Body of pancreas (tissue), 4 donors: ENCODE results near the gene ANTXR1. TPM values are rescaled to one million over a fixed set of nuclear protein-coding genes. Genes with fewer than 3 reads are reported as not detected.

Source experiments
- ATAC-seq: fragments of 150-250 bp; one replicate; pipeline ENCODE4 v1.9.1; 2016
- DNase-seq, 4 donors: peaks; one replicate each; pipeline ENCODE4 v3.0.0-alpha.2; 2019
- H3K27ac ChIP-seq, 4 donors: fragments of 200-600 bp; sonication (generic); 1 replicate in 3 of 4; 2 replicates in 1 of 4; pipeline versions ENCODE4 v1.5.1 to v1.6.1; 2016 to 2019; ENCODE audit warnings: mild to moderate bottlenecking in 1 of 4, mixed read lengths in 1 of 4, moderate library complexity in 1 of 4
- H3K27me3 ChIP-seq, 2 donors: fragments of 200-600 bp; sonication (generic); one replicate each; pipeline ENCODE4 v1.6.0; 2016; ENCODE audit warnings: mild to moderate bottlenecking in 1 of 2
- H3K36me3 ChIP-seq, 2 donors: fragments of 200-600 bp; sonication (generic); replicated peaks in 1 of 2; 2 replicates each; pipeline ENCODE4 v1.5.1; 2016; ENCODE audit warnings: low read depth in 2 of 2; ENCODE audit not compliant: insufficient read depth in 1 of 2
- H3K4me1 ChIP-seq: fragments of 200-600 bp; sonication (generic); one replicate; pipeline ENCODE4 v1.6.0; 2016
- H3K4me3 ChIP-seq, 2 donors: fragments of 200-600 bp; sonication (generic); 1 replicate in 1 of 2; 2 replicates in 1 of 2; pipeline ENCODE4 v1.5.1; 2016 to 2019
- H3K9me3 ChIP-seq, 3 donors: fragments of 200-600 bp; sonication (generic); 1 replicate in 2 of 3; 2 replicates in 1 of 3; pipeline ENCODE4 v1.5.1; 2016
- POLR2A ChIP-seq, 3 donors: fragments of 450-650 bp; IDR thresholded peaks; one replicate each; pipeline ENCODE4 v1.6.1; 2016; ENCODE audit warnings: antibody characterized with exemption in 3 of 3, mild to moderate bottlenecking in 2 of 3
- WGBS, 2 donors: methylation state at CpG; one replicate each; pipeline ENCODE4 v1.1.5; 2017; 5-methylcytosine and 5-hydroxymethylcytosine counted together
- intact Hi-C: fragments of 100-400 bp; cut with DNase I; formaldehyde crosslinking; loops from one replicate; pipeline ENCODE4 v1.15.1; 2023
- total RNA-seq, 2 donors: library from RNA; depleted of rRNA; stranded (reverse); fragments of >200 nt; gene quantifications; one replicate each; pipeline ENCODE4 v1.1.0, GENCODE V29; 2016
- TF ChIP-seq, protein P1 (sequence below), 7 experiments: fragments of 450-650 bp in 4 of 7; fragments of 200-600 bp in 3 of 7; sonication (generic) in 3 of 7; IDR thresholded peaks; one replicate each; pipeline ENCODE4 v1.5.1; 2016 to 2019; ENCODE audit warnings: antibody characterized with exemption in 7 of 7

ANTXR1 gene
- total RNA-seq, 2 donors from 2014 or later, result 9.3 to 11.2 TPM

DNA sequence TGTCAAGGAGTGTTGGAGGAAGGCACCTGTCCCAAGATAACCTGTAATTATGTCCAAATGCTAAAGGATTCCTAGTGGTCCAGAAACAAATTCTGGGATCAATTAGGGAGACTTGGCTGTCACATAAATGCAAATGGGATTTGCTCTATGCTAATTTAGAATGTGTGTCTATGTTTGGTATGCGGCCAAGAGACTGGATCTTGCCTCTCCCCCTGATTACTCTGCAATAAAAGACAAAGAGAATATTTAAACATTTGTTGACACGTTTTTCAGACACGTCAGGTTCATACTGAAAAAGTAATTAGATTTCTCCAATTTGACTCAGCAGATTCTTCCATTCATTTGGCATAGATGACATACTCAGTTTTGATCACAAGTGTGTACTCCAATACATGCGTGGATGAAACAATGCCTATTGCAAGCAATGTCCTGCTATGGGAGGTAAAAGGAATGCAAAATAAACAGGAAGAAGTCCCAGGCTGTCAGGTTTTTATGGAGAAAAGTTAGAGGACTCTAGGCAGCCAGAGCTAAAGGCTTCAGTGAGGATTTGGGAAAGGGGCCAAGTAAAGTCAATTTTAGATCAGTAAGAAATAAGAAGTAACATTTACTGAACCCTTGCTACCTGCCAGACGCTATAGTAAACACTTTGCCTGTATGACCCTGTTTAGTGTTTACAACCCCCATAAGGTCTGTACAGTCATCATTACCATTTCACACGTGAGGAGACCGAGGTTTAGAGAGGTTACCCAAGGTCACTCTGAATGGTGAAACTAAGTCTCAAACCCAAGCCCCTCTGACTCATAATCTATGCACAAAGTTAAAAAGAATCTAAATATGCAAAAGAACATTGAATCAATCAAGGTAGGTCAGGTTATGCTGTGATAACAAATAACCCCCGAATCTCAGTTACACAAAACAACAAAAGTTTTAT, 7.8 kb downstream of the ANTXR1 start:
- Histone ChIP-seq H3K4me3 (no peak overlapping the region), H3K27ac (no peak overlapping the region), H3K9me3 (no peaks in the 10 kb centered on the region), H3K27me3 (no peaks in the 10 kb centered on the region), H3K36me3 (no peaks in the 10 kb centered on the region), H3K4me1 (no peaks in the 10 kb centered on the region)
- intact Hi-C loops, result no loop called here
- DNase-seq (no peak), ATAC-seq (no peak)
- TF ChIP-seq POLR2A (IDR thresholded peaks at IDR 0.05), result no peak
- TF ChIP-seq, protein P1, sequence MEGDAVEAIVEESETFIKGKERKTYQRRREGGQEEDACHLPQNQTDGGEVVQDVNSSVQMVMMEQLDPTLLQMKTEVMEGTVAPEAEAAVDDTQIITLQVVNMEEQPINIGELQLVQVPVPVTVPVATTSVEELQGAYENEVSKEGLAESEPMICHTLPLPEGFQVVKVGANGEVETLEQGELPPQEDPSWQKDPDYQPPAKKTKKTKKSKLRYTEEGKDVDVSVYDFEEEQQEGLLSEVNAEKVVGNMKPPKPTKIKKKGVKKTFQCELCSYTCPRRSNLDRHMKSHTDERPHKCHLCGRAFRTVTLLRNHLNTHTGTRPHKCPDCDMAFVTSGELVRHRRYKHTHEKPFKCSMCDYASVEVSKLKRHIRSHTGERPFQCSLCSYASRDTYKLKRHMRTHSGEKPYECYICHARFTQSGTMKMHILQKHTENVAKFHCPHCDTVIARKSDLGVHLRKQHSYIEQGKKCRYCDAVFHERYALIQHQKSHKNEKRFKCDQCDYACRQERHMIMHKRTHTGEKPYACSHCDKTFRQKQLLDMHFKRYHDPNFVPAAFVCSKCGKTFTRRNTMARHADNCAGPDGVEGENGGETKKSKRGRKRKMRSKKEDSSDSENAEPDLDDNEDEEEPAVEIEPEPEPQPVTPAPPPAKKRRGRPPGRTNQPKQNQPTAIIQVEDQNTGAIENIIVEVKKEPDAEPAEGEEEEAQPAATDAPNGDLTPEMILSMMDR (IDR thresholded peaks at IDR 0.05), result no peak
- 60 to 61% methylated on average over 8 of the region's 8 CpGs for WGBS, 2 donors

DNA sequence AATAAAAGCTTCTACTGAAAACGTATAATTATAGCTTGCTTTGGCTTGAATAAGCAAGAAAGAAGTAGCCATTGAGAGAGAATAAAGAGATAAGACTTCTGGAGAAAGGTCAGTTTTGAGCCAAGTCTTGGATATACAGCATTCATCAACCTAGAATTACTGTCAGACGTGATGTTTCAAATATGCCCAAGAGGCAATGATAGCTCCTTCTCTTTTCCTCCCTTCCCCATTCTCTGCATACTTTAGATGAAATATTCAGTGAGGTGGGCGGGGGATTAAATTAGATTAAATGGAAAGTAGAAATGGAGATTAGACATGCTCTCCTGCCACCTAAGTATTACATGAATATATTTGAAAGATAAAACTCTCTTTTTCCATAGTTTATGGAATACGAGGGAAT, 8.7 kb downstream of the ANTXR1 start:
- no peaks in the 10 kb centered on the region for H3K4me1 ChIP-seq
- ATAC-seq (no peak), DNase-seq (no peak)
- H3K36me3 ChIP-seq, result no peaks in the 10 kb centered on the region
- intact Hi-C loops, result no loop called here
- WGBS, 2 donors, result 67 to 71% methylated on average over 4 of the region's 4 CpGs
- TF ChIP-seq, protein P1 (IDR thresholded peaks at IDR 0.05), result no peak
- no peak for TF ChIP-seq POLR2A (IDR thresholded peaks at IDR 0.05)
- H3K9me3 ChIP-seq, result no peaks in the 10 kb centered on the region
- no peak overlapping the region for H3K27ac ChIP-seq
- H3K27me3 ChIP-seq, result no peaks in the 10 kb centered on the region
- no peak overlapping the region for H3K4me3 ChIP-seq

DNA sequence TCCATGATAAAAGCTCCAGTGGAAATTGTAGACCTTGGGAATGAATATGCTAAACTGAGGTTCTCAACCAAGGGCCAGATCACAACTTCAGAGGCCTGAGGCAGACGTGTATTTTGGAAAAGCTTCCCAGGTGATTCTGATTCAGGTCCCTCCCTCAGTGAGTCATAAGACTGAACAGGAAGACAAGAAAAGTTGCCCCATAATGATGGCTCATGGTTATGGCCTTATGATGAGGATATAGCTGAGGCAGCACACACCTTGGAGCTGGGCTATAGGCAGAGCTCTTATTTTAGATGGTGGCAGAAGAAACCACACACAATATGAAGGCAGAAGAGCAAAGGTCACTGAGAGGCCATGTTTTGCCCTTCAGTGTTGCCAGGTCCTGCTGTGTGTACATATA, 9.6 kb downstream of the ANTXR1 start:
- H3K36me3 ChIP-seq, result no peaks in the 10 kb centered on the region
- 60 to 63% methylated on average over 1 of the region's 1 CpG for WGBS, 2 donors
- no peaks in the 10 kb centered on the region for H3K4me1 ChIP-seq
- no peak for DNase-seq
- no peak overlapping the region for H3K4me3 ChIP-seq
- intact Hi-C loops, result no loop called here
- no peaks in the 10 kb centered on the region for H3K27me3 ChIP-seq
- no peaks in the 10 kb centered on the region for H3K9me3 ChIP-seq
- no peak overlapping the region for H3K27ac ChIP-seq
- no peak for ATAC-seq
- no peak for TF ChIP-seq POLR2A (IDR thresholded peaks at IDR 0.05)
- TF ChIP-seq, protein P1 (IDR thresholded peaks at IDR 0.05), result no peak

DNA sequence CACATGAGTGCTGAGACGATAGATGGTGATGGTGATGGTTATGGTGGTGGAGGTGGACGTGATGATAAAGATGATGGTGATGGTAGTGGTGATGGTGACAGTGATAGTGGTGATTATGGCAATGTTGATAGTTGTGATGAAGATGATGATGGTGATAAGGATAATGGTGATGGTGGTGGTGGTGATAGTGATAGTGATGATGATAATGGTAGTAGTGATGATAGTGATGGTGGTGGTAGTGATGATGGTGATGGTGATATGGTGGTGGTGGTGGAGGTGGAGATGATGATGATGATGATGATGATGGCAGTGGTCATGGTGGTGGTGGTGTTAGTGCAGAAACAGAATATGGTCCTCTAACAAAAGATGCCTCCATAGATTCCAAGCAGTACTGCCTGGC, 10.3 kb downstream of the ANTXR1 start:
- 70 to 73% methylated on average over 2 of the region's 2 CpGs for WGBS, 2 donors
- no peaks in the 10 kb centered on the region for H3K9me3 ChIP-seq
- no peaks in the 10 kb centered on the region for H3K4me1 ChIP-seq
- TF ChIP-seq, protein P1 (IDR thresholded peaks at IDR 0.05), result no peak
- TF ChIP-seq POLR2A (IDR thresholded peaks at IDR 0.05), result no peak
- DNase-seq (no peak), ATAC-seq (no peak)
- no peak overlapping the region for H3K27ac ChIP-seq
- no peak overlapping the region for H3K4me3 ChIP-seq
- H3K36me3 ChIP-seq, result no peaks in the 10 kb centered on the region
- intact Hi-C loops, result no loop called here
- no peaks in the 10 kb centered on the region for H3K27me3 ChIP-seq

DNA sequence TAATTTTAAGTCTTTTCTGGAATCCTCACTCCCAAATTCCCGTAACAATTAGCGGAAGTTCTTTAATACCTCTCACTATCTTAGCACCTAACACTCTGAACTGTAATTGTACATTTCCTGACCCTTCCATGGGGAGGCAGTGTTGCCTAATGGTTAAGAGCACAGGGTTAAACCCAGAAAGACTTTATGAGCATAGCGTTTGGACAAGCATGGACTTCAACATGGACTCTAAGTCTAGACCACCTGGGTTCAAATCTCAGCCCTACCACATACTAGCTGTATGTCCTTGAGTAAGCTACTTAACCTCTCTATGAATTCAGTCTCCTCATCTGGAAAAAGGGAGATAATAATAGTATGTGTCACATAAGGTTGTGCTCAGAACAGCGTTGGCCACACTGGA, 13.0 kb downstream of the ANTXR1 start:
- no peaks in the 10 kb centered on the region for H3K9me3 ChIP-seq
- peak; percentile 69 for ATAC-seq

More for the DNA sequence above, 13.0 kb downstream of the ANTXR1 start:
- Histone ChIP-seq H3K4me1 (no peaks in the 10 kb centered on the region), H3K36me3 (no peaks in the 10 kb centered on the region), H3K27ac (no peak overlapping the region), H3K27me3 (no peaks in the 10 kb centered on the region), H3K4me3 (no peak overlapping the region)
- intact Hi-C loops, result no loop called here
- DNase-seq, result peak; percentile 44 to 61 (median 49)
- TF ChIP-seq, protein P1 (IDR thresholded peaks at IDR 0.05), result peak; percentile 13 to 84 (median 71)
- TF ChIP-seq POLR2A (IDR thresholded peaks at IDR 0.05), result no peak
- WGBS, 2 donors, result 41 to 45% methylated on average over 4 of the region's 4 CpGs
